NOMO-1 treated with DMSO at 0.1 percent for 48 hours (cell line): ENCODE data around the gene VANGL2.
A peak's percentile ranks its signal among the peaks of the same experiment; 100 is the strongest.

Experiments used
- DNase-seq: peaks from one replicate; lab custom pipeline; 2025; ENCODE audit not compliant: unreplicated experiment; lab: John Stamatoyannopoulos, UW

The VANGL2 gene

GRCh38 chr1:160400223-160400645 lies at the start of gene VANGL2:
Gene VANGL2, plus strand, starts transcription at chr1:160400564. Its CDS starts 15,274 bp downstream, at chr1:160415838.
- no peak for DNase-seq

GRCh38 chr1:160351629-160352028 lies 48.7 kb upstream of the VANGL2 start:
- no peak for DNase-seq

- DNase-seq, result no peak
Observed at GRCh38 chr1:160352555-160352954, 47.8 kb upstream of the VANGL2 start.

GRCh38 chr1:160353223-160353622 lies 47.1 kb upstream of the VANGL2 start:
- DNase-seq, result no peak

- peak; percentile 19 for DNase-seq
Observed at GRCh38 chr1:160354388-160354985, 45.9 kb upstream of the VANGL2 start.

- DNase-seq, result no peak
Observed at GRCh38 chr1:160357286-160358002, 42.9 kb upstream of the VANGL2 start.

- no peak for DNase-seq
Observed at GRCh38 chr1:160358073-160358472, 42.3 kb upstream of the VANGL2 start.

- DNase-seq, result no peak
Observed at GRCh38 chr1:160359559-160360226, 40.7 kb upstream of the VANGL2 start.

- no peak for DNase-seq
Observed at GRCh38 chr1:160360227-160360695, 40.1 kb upstream of the VANGL2 start.

GRCh38 chr1:160361199-160361598 lies 39.2 kb upstream of the VANGL2 start:
- DNase-seq, result no peak

- no peak for DNase-seq
Observed at GRCh38 chr1:160361814-160362167, 38.6 kb upstream of the VANGL2 start.

- no peak for DNase-seq
Observed at GRCh38 chr1:160362168-160362957, 38.0 kb upstream of the VANGL2 start.

GRCh38 chr1:160363010-160363409 lies 37.4 kb upstream of the VANGL2 start:
- DNase-seq, result no peak

- no peak for DNase-seq
Observed at GRCh38 chr1:160363951-160364735, 36.2 kb upstream of the VANGL2 start.

- no peak for DNase-seq
Observed at GRCh38 chr1:160365325-160365724, 35.0 kb upstream of the VANGL2 start.

GRCh38 chr1:160366731-160367515 lies 33.4 kb upstream of the VANGL2 start, which contains the start of gene NHLH1:
Gene NHLH1, plus strand, starts transcription at chr1:160367071. Its CDS starts 3,661 bp downstream, at chr1:160370732.
- no peak for DNase-seq

- no peak for DNase-seq
Observed at GRCh38 chr1:160367516-160367900, 32.9 kb upstream of the VANGL2 start.

- DNase-seq, result no peak
Observed at GRCh38 chr1:160367934-160368923, 32.1 kb upstream of the VANGL2 start.
